K562 (cell line): Measurements from ENCODE around the gene LRRC7. TPM values are rescaled to one million over a fixed set of nuclear protein-coding genes. Genes with fewer than 3 reads are reported as not detected.
A peak's percentile ranks its signal among the peaks of the same experiment; 100 is the strongest.

Experiments
- ARNT ChIP-seq, 2 experiments: fragments of 450-650 bp; IDR thresholded peaks; 2 replicates each; pipeline ENCODE4 v1.6.1; 2016; ENCODE audit warnings: mild to moderate bottlenecking in 1 of 2
- EP400 ChIP-seq: fragments of 450-650 bp; IDR thresholded peaks from 2 replicates; pipeline ENCODE4 v1.6.1; 2017; ENCODE audit warnings: antibody characterized with exemption, mild to moderate bottlenecking, moderate library complexity
- IRF2 ChIP-seq: sonication (generic); formaldehyde crosslinking; IDR thresholded peaks from 2 replicates; pipeline ENCODE4 v1.8.1; 2022; ENCODE audit warnings: mild to moderate bottlenecking, missing genetic modification reagents
- KAT2B ChIP-seq: IDR thresholded peaks from one replicate; pipeline ENCODE4 v1.6.1; 2012; ENCODE audit warnings: low read depth, mild to moderate bottlenecking, control low read depth, inconsistent platforms, low read length, moderate library complexity
- NR1H2 ChIP-seq: sonication (generic); formaldehyde crosslinking; IDR thresholded peaks from 2 replicates; pipeline ENCODE4 v1.4.0; 2020; ENCODE audit warnings: mild to moderate bottlenecking, missing genetic modification reagents
- PHF8 ChIP-seq: fragments of 200-600 bp; sonication (generic); IDR thresholded peaks from 2 replicates; pipeline ENCODE4 v1.6.1; 2012; ENCODE audit warnings: mixed run types, mild to moderate bottlenecking, inconsistent platforms, low read length, moderate library complexity, borderline replicate concordance
- PML ChIP-seq: IDR thresholded peaks from 2 replicates; pipeline ENCODE4 v1.6.1; 2012; ENCODE audit warnings: low read length, inconsistent platforms
- RAD51 ChIP-seq: fragments of 450-650 bp; IDR thresholded peaks from 2 replicates; pipeline ENCODE4 v1.7.1; 2016; ENCODE audit warnings: low read depth, mild to moderate bottlenecking, borderline replicate concordance
- RBM22 ChIP-seq: fragments of 200-400 bp; formaldehyde crosslinking; IDR thresholded peaks from 2 replicates; pipeline ENCODE4 v1.6.1; 2018; ENCODE audit warnings: low read length, low read depth; ENCODE audit not compliant: poor library complexity, severe bottlenecking
- RFX7 ChIP-seq: fragments of 250-450 bp; sonication (Bioruptor Pico); IDR thresholded peaks from 2 replicates; pipeline ENCODE4 v1.5.1; 2021; ENCODE audit warnings: mild to moderate bottlenecking
- SMARCC2 ChIP-seq: fragments of 450-650 bp; IDR thresholded peaks from 2 replicates; pipeline ENCODE4 v1.6.1; 2017; ENCODE audit warnings: antibody characterized with exemption, moderate library complexity, mild to moderate bottlenecking, low read depth
- SREBF2 ChIP-seq: sonication (generic); formaldehyde crosslinking; IDR thresholded peaks from 2 replicates; pipeline ENCODE4 v1.4.0; 2020; ENCODE audit warnings: mild to moderate bottlenecking, missing genetic modification reagents
- TAF1 ChIP-seq: IDR thresholded peaks from 2 replicates; pipeline ENCODE4 v1.6.1; 2011; ENCODE audit warnings: mild to moderate bottlenecking, low read length, moderate library complexity; ENCODE audit not compliant: insufficient read depth, control insufficient read depth, severe bottlenecking; ENCODE audit errors: extremely low read depth
- ZBTB7A ChIP-seq: IDR thresholded peaks from 2 replicates; pipeline ENCODE4 v1.6.1; 2011; ENCODE audit warnings: low read depth, mild to moderate bottlenecking, low read length, moderate library complexity, borderline replicate concordance; ENCODE audit not compliant: control insufficient read depth
- ZNF79 ChIP-seq: fragments of 250-450 bp; sonication (Bioruptor Pico); IDR thresholded peaks from 2 replicates; pipeline ENCODE4 v1.4.0; 2020; ENCODE audit warnings: low read depth, mild to moderate bottlenecking, moderate library complexity
- polyA plus RNA-seq, 8 experiments: library from polyadenylated mRNA; depleted of rRNA in 4 of 8; stranded (reverse) in 5 of 8; unstranded in 3 of 8; fragments of >200 nt; fragmentation: Nextera tagmentation in 2 of 8; fragmentation: Illumina TruSeq in 1 of 8; extraction: Ambion mirVana in 2 of 8; extraction: Trizol in 1 of 8; gene quantifications; 2 replicates each; pipeline versions ENCODE4 v1.2.1 to v1.2.3, GENCODE V29; 2011 to 2014; ENCODE audit warnings: inconsistent platforms in 1 of 8, missing spikeins in 1 of 8
- total RNA-seq, 7 experiments: library from RNA; depleted of rRNA in 6 of 7; stranded (reverse); fragments of >200 nt in 6 of 7; fragmentation: Illumina TruSeq in 2 of 7; extraction: Trizol in 2 of 7; gene quantifications; 2 replicates each; pipeline versions ENCODE4 v1.2.1 to v1.2.3, GENCODE V29; 2011 to 2021; ENCODE audit warnings: low replicate concordance in 1 of 7
- TF ChIP-seq, protein P1 (sequence below): sonication (generic); formaldehyde crosslinking; IDR thresholded peaks from 2 replicates; pipeline ENCODE4 v1.8.0; 2022; ENCODE audit warnings: mild to moderate bottlenecking, missing genetic modification reagents
- TF ChIP-seq, protein P2 (sequence below), 2 experiments: fragments of 450-650 bp; formaldehyde crosslinking in 1 of 2; IDR thresholded peaks; 2 replicates each; pipeline versions ENCODE4 v1.4.0 to v1.6.1; 2014 to 2020; ENCODE audit warnings: mild to moderate bottlenecking in 2 of 2, borderline replicate concordance in 1 of 2, low read depth in 1 of 2
- TF ChIP-seq, protein P3 (sequence below): fragments of 250-450 bp; sonication (Bioruptor Pico); IDR thresholded peaks from 2 replicates; pipeline ENCODE4 v1.5.0; 2021

Gene LRRC7
- total and polyA plus RNA-seq, 9 of the 15 experiments (the other 6 are each of a cell fraction or from before 2014, with no cell fraction given), result 0.09 to 0.94 (median 0.49) TPM

DNA sequence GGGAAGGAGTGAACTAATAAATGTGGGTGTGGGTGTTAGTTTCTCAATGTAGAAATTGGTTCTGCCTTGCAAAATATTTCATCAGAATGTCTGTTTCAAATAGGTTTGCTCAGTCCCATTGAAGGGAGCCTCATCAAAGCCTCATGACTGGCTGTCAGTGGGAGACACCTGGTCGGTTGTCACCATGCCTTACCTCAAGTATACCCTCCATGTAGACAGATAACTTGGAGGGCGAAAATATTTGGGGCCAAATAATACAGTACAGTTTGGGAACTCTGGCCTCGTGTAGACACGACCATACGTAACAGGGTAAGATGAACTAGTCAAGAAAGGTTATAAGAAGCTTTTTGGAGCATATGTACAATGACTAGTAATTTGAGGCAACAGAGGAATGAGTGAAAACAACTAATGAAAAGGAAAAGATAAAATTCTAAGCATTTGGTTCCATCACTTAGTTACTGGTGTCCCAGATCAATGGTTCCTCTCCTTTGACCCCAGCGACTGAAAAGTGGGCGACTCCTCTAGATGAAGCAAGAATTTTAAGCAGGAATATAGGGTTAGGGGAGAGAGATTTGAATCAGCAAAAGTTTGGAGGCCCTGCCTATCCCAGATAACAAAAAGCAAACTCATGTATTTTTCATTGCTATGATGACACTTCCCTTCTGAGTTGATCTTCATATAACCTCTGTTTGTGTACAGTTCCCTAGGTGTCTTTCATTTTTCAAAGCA, 473.8 kb downstream of the LRRC7 start (continued):
- TF ChIP-seq KAT2B (no peak), RBM22 (no peak), EP400 (peak; percentile 28; the same call in 1 of the 2 replicates), IRF2 (CRISPR knock-in tag) (no peak), TAF1 (no peak), NR1H2 (CRISPR knock-in tag) (no peak), SREBF2 (no peak), RAD51 (no peak), ARNT (IDR thresholded peaks at IDR 0.05) (no peak; a peak in 1 of 4 replicates), ZNF79 (CRISPR knock-in tag) (no peak), PML (peak; percentile 49), SMARCC2 (peak; percentile 48; the same call in 1 of the 2 replicates), RFX7 (no peak), PHF8 (no peak), ZBTB7A (no peak)
- TF ChIP-seq, protein P1, sequence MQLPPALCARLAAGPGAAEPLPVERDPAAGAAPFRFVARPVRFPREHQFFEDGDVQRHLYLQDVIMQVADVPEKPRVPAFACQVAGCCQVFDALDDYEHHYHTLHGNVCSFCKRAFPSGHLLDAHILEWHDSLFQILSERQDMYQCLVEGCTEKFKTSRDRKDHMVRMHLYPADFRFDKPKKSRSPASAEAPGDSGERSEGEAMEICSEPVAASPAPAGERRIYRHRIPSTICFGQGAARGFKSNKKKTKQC (CRISPR knock-in tag), result no peak
- TF ChIP-seq, protein P2, sequence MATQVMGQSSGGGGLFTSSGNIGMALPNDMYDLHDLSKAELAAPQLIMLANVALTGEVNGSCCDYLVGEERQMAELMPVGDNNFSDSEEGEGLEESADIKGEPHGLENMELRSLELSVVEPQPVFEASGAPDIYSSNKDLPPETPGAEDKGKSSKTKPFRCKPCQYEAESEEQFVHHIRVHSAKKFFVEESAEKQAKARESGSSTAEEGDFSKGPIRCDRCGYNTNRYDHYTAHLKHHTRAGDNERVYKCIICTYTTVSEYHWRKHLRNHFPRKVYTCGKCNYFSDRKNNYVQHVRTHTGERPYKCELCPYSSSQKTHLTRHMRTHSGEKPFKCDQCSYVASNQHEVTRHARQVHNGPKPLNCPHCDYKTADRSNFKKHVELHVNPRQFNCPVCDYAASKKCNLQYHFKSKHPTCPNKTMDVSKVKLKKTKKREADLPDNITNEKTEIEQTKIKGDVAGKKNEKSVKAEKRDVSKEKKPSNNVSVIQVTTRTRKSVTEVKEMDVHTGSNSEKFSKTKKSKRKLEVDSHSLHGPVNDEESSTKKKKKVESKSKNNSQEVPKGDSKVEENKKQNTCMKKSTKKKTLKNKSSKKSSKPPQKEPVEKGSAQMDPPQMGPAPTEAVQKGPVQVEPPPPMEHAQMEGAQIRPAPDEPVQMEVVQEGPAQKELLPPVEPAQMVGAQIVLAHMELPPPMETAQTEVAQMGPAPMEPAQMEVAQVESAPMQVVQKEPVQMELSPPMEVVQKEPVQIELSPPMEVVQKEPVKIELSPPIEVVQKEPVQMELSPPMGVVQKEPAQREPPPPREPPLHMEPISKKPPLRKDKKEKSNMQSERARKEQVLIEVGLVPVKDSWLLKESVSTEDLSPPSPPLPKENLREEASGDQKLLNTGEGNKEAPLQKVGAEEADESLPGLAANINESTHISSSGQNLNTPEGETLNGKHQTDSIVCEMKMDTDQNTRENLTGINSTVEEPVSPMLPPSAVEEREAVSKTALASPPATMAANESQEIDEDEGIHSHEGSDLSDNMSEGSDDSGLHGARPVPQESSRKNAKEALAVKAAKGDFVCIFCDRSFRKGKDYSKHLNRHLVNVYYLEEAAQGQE (IDR thresholded peaks at IDR 0.05; ENCODE audit: borderline replicate concordance), result no peak
- TF ChIP-seq, protein P2 (CRISPR knock-in tag; IDR thresholded peaks at IDR 0.05; ENCODE audit: low read depth), result no peak
- TF ChIP-seq, protein P3, sequence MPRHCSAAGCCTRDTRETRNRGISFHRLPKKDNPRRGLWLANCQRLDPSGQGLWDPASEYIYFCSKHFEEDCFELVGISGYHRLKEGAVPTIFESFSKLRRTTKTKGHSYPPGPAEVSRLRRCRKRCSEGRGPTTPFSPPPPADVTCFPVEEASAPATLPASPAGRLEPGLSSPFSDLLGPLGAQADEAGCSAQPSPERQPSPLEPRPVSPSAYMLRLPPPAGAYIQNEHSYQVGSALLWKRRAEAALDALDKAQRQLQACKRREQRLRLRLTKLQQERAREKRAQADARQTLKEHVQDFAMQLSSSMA (CRISPR knock-in tag), result no peak
